SKM-1 treated with dmso at 0.1 percent for 144 hours (cell line): Measurements from ENCODE around the gene TIPIN.
"Not testable (repeated sequence)": the region's sequence is repeated elsewhere in the genome, so short reads cannot be mapped to it uniquely, and the experiment has no call there.

Experiments
- DNase-seq: peaks from one replicate; lab custom pipeline; 2025; ENCODE audit not compliant: unreplicated experiment; lab: John Stamatoyannopoulos, UW

TIPIN gene

GRCh38 chr15:66356359-66357236, at the start of gene TIPIN:
TSS of gene TIPIN (minus strand) at chr15:66356685. CDS start at chr15:66352947, 3,738 bp downstream.
- DNase-seq, result peak; percentile 97

- DNase-seq, result no peak
Observed at GRCh38 chr15:66405615-66406014, 49.1 kb upstream of the TIPIN start.

GRCh38 chr15:66405007-66405406, 48.5 kb upstream of the TIPIN start:
- no peak for DNase-seq

- DNase-seq, result no peak
Observed at GRCh38 chr15:66404532-66404931, 48.0 kb upstream of the TIPIN start.

- DNase-seq, result no peak
Observed at GRCh38 chr15:66404122-66404521, 47.6 kb upstream of the TIPIN start.

- no peak for DNase-seq
Observed at GRCh38 chr15:66403323-66403722, 46.8 kb upstream of the TIPIN start.

GRCh38 chr15:66402761-66403284, 46.3 kb upstream of the TIPIN start:
- DNase-seq, result no peak

GRCh38 chr15:66401130-66402021, 44.9 kb upstream of the TIPIN start:
- DNase-seq, result no peak

- no peak for DNase-seq
Observed at GRCh38 chr15:66400351-66400774, 43.9 kb upstream of the TIPIN start.

- no peak for DNase-seq
Observed at GRCh38 chr15:66399276-66399675, 42.8 kb upstream of the TIPIN start.

GRCh38 chr15:66394915-66395314, 38.4 kb upstream of the TIPIN start:
- DNase-seq, result no peak

GRCh38 chr15:66394472-66394871, 38.0 kb upstream of the TIPIN start:
- no peak for DNase-seq

GRCh38 chr15:66393037-66393436, 36.6 kb upstream of the TIPIN start:
- DNase-seq, result not testable (repeated sequence)

- peak; percentile 79 for DNase-seq
Observed at GRCh38 chr15:66390678-66391077, 34.2 kb upstream of the TIPIN start.

GRCh38 chr15:66389859-66390381, 33.4 kb upstream of the TIPIN start:
- no peak for DNase-seq

GRCh38 chr15:66389098-66389858, 32.8 kb upstream of the TIPIN start:
- DNase-seq, result no peak

- DNase-seq, result no peak
Observed at GRCh38 chr15:66388576-66388975, 32.1 kb upstream of the TIPIN start.

GRCh38 chr15:66388043-66388363, 31.5 kb upstream of the TIPIN start:
- no peak for DNase-seq

- no peak for DNase-seq
Observed at GRCh38 chr15:66387163-66388042, 30.9 kb upstream of the TIPIN start.
